NCI-H345 treated with DMSO at 0.1 percent for 48 hours (cell line): ENCODE measurements around the gene GLB1L2.

Experiments used
- DNase-seq: peaks from one replicate; lab custom pipeline; 2025; ENCODE audit not compliant: unreplicated experiment; lab: John Stamatoyannopoulos, UW

Gene GLB1L2

DNA sequence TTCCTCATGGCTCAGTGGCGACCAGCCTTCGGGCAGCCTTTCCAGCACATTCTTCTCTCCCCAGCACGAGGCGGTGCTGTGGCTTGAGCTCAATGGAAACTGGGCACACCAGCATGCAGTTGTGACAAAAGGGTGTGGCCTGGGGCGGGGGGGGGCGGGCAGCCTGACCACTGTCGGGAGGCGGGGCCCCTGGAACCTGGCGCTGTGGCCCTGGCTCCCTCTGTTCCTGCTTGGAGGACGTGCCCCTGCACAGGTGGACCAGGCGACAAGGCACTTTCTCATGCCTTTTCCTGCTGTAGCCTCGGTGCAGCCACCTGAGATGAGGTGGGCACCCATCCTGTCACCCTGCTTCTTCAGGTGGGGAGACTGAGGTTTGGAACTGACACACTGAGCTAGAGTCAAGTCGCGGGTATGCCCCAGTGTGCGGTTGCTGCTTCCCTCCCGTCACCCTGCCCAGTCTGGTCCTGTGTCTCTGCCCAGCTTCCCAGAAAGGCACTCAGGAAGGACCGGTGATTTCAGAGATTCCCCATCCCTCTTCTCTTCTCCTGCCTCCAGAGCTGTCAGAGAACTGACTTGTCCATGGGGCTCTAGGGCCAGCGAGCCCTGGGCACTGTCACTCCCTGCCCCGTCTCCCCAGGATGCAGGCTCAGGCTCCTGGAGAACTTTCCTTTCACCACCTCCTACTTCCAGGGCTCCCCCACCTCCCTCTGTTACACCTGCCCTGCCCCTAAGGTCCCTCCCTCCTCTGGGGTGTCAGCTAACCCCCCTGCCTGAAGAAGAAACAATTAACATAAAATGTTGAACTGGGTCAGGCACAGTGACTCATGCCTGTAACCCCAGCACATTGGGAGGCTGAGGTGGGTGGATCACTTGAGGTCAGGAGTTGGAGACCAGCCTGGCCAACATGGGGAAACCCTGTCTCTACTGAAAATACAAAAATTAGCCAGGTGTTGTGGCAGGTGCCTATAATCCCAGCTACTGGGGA, 70.3 kb downstream of the GLB1L2 start:
- DNase-seq = no peak

DNA sequence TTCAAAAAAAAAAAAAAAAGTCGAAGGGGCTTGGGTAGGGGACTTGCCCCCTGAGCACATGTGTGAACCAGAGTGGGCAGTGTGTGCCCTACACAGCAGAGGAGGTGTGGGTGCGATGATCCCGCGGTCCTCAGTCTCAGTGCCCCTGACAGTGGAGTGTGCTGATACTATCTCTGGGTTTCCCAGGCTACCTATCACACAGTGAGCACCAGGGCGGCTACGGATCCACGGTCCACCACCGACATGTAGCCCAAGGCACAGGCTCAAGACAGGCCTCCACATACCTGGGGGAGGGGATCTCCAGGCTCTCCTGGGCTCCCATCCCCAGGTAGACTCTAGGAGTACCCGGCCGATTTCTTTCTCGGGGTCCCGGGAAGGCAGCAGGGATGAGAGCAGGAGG, 71.1 kb downstream of the GLB1L2 start:
- DNase-seq = no peak

DNA sequence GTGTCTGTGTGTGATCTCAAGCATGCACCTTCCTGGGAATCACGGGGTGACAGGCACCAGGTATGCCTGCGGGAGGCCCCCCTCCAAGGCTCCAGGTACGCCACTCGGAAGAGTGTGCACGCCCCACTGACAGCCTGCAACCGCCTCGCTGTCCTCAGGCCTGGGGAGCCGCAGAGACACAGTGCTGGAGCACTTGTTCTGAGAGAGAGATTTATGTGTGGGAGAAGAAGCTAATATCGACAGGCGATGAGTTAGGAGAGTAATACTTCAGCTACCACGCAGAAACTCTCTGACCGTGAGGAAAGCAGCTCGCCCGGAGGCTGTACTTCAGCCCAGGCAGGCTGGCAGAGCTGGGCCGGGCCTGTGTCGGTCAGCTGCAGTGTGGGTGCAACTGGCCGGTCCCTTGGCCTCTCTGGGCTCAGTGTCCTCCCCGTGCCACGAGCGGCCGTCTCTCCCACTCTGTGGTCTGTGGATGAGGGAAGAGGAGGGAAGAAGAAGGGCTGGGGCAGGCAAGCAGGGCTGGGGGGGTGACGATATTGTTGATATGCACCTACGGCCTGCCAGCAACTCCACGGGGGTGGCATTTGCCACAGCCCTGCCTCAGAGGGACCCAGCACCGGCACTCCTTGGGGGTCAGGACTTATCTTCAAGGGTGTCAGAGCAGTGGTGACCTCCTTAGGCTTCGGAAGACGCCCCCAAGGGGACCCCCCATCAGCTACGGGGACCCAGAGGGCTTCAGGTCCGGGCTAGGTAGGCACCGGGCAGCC, 73.0 kb downstream of the GLB1L2 start:
- DNase-seq = no peak

DNA sequence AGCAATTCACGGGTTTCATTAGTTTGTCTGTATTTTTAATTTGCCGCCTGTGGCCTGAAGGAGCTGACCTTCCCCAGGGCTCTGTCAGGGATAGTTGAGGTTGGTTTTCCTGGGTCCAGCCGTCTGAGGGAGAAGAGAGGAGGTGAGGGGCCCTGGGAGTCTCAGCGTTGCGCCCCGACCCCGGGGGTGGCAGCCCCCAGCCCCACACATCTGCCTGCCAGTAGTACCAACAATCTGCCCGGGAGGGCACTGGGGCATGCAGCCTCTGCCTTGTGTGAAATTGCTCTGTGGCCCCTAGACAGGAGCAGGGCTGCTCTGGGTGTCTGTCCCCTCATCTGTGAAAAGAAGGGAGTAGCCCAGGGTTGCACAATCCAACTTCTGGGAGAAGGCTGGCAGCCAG, 73.6 kb downstream of the GLB1L2 start:
- DNase-seq = no peak

DNA sequence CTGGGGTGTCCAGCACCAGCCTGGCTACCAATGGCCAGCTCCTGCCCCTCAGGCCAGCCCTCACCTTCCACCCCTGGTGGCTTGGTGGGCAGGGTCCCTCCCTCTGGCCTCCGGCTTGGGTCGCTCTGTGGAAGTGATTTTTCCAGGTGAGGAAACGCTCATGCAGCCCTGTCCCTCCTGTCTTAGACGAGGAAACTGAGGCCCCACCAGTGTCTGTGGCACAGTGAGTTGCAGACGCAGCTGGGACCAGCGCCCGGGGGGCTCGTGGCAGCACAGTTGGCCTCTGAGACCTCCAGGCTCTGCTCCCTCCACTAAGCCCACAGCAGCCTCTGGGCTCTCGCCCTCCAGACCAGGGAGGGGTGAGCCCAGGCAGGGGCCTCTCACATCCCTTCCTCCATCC, 74.1 kb downstream of the GLB1L2 start:
- no peak for DNase-seq

DNA sequence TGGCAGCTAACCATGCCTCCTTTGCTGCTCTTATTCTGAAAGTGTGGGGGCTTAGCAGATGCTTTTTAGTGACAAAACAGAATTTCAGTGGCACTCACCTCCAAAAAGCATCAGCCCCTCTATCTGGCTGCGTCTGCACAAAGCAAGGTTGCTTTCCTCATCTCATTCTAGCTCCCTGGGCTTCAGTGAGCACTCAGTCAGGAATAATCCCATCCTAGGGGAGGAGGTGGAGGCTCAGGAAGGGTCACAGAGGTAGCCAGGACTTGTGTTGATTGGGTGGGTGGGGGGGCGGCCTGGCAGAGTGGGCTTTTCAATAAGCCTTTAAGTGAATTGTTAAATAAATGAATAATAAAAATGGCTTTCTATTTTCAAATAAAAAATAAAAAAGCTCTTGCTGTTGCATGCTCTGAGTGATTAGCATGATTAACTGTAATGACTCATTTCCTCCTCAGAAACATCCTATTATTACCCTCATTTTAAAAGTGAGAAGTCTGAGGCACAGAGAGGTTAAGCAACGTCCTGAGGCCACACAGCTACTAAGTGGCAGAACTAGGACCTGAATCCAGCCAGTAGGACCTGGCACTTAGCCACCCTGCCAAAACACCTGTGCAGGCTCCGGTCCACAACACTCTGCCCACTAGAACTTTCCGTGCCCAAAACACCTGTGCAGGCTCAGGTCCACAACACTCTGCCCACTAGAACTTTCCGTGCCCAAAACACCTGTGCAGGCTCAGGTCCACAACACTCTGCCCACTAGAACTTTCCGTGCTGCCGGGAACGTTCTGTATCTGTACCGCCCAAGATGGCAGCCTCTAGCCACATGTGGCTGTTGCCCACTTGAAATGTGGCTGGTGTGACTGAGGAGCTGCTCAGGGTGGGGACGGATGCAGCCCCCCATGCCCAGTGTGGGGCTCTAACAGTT, 74.7 kb downstream of the GLB1L2 start:
- DNase-seq = no peak

DNA sequence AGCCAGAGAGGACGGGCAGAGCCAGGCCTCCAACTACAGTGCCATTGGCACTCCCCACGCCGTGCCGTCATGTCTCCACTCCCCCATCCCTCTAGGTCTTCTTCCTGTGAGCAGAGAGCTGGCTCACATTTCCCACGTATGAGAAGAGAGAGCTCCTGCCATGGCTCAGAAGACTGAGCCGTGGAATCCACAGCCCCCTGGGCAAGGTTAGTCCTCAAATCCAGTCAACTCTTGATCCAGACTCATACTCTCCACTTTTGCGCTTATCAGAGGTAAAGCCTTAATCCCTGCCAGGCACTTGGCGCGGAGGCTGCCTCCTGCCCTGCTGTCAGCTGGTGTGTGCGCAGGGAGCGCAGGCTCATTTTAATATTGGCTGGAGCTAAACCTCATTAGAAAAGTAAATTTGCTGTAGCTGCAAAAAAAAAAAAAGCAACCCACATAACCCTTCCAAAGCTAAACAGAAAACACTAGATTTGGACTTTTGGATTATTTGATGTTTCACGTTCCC, 75.6 kb downstream of the GLB1L2 start:
- DNase-seq = no peak

DNA sequence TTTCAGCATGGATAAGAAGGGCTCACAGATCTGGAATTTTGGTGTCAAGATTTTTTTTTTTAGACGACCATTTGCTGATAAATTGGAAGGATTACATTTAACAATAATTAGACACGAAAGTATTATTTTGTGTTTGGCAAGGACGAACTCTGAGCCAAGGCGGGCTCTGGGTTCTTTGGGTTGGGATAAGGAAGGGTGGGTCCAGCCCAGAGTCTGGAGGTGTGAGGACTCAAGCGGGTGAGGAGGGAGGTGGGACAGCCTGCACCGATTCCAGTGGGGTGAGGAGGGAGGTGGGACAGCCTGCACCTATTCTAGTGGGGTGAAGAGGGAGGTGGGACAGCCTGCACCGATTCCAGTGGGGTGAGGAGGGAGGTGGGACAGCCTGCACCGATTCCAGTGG, 76.1 kb downstream of the GLB1L2 start:
- DNase-seq = no peak

DNA sequence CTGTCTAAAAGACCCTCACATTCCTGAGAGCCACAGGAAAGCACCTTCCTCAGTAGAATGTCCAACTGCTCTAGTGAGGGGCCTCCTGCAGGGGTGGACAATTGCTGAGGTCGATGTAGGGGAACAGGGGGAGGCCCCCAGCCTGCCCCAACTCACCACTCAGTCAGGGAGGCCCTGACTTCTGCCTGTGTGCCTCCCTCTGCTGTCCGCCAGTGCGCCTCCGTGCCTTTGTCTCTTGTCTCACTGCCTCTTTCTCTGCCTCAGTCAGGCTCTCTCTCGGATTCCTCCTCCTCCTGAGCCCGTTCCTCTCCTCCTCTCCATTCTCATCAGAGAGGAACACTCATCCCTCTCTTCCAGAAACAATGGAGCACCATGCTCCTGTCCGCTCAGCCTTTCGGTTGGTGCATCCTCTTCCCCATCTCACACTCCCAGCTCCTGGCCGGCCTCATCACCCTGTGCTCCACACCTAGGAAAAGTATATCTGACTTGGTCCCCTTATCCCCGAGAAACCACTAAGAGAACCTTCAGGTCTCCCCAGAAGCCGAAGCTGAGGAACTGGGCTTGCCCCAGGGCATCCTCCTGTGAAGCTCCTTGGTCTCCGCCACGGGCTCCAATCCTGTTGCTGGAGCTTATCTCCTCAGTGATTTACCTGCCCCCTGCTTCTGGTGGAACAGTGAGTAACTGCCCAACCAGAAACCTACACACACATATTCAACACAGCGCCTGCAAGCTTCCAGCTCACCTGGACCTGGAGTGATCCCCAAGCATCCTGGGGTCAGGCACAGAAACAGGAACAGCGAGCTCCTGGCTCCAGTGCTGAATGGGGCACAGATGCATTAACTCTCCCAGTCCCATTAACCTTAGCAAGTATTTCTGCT, 78.0 kb downstream of the GLB1L2 start:
- DNase-seq = no peak

DNA sequence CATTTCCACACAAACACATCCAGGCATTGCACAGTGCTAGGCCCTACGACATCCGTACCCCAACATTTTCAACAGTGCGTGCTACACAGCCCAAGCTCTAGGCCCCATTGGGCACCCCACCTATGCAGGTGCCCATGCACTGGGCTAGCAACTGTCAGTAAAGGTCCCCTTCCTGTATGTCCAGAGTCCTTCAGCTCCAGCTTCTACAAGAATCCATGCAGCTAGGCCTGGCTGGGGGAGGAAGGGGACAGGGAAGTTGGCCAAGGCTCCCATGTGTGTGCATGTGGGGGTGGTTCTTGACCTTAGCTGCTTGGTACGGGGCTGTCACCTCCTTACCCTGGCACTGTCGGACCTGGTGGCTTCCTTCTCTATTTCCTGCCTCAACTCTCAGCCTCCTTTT, 79.0 kb downstream of the GLB1L2 start:
- DNase-seq = no peak

DNA sequence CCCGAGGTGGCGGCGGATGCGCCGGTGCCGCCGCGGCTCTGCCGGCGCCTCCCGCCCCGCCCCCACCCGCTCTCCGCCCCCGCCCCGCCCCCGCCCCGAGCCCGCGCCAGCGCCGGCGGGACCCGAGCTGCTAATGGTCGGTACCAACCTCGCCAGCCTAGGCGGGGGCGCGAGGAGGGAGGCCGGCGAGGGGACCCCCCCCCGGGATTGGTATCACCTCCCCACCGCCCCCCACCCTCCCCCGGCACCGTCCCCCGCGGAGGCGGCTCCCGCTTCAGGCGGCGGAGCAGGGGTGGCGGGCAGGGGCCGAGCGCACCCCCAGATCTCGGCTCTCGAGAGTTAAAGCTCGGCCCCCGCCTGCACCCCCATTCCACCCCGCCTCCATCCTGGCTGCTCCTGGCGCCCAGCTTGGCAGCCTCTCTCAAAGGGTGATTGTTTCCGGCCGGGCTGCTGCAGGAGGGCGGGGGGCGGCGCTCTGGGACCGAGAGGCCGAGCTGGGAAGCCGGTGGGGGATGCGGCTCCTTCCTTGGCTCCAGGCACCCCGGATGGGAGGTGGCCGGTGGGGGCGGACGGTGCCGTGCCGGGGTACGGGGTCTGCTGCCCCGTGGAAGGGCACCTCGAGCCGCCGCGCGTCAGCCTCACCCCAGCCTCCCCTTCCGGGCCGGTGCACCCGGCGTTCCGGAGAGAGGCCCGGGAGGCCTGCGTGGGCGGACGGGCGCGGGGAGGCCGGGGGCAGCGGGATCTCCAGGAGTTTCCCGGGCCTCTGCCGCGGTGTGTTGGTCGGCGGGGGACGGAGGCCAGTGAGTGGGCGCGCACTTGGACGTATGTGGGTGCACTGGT, 80.6 kb downstream of the GLB1L2 start, which contains the start of gene B3GAT1:
Gene B3GAT1, minus strand, starts transcription at position 40 of the 840 bp plus-strand sequence. CDS start 24,583 bp downstream, outside the sequence.
- DNase-seq = peak; percentile 19

DNA sequence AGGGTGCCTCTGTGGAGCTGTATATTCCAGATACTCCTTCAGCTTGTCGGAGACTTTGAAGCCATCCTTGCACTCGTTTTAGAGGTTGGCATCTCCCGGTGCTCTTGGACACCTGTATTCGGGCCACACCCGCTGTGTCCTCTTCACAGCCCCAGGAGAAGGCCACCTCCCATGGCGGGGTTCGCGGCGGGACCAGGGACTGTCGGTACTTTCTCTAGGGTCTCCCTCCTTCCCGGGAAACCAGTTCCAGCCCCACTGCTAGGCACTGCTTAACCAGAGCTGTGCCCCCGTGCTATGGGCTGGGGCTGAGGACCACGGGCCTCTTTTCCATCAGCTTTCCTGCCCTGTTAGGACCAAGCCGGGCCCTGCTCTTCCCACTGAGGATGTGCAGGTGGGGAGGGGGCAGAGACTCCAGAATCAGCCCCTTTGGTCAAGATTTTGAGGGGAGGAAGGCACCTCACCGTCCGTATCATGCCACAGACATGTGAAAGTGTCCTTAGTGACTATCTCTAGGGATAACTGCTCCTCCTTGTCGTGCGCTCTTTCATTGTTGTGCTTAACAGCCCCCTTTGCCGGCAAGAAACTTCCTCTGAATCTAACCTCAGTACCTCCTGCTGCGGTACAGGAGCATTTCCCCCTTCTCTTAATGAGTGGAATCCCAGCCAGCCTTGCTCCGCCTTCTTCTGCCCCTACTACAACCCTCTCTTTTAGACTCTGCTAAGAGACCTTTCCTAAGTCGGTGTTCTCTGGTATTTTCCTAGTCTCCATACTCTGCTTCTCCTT, 81.4 kb downstream of the GLB1L2 start:
- no peak for DNase-seq

DNA sequence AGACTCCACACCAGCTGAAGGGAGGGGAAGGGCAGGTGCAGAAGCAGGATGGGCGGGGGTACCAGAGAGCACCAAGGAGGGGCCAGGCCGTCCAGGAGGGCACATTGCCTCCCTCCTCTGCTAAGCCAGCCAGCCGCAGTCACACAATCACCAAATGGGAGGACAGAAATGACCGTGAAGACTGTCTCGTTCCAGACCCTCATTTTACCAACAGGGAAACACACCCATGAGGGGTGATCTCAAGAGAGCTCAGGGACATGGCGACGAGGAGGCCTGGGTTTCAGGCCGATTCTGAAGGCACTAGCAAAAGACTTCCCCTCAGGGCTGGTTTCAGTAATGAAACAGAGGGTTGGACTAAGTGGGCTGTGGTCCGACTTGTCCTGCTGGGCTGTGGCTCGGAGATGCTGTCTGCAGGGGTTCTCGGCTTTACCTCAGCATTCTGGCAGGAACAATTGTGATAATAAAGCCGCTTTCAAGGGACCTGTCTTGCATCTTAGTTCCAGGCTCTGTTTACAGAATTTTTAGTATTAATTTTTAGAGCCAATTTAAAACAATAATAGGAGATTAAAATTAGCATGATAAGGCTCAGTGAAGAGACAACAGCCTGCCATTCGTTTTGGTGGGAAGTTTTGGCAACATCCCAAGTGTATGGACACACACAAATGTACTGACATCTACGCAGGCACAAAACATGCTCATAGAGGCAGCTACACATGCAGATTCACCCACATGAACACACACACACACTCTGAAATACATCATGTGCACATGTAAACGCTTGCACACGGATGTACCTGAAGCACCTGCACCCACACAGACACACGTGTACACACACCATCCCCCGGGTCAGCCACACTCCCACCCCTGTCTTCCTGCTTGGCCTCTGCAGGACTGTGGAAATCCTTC, 82.3 kb downstream of the GLB1L2 start:
- no peak for DNase-seq

DNA sequence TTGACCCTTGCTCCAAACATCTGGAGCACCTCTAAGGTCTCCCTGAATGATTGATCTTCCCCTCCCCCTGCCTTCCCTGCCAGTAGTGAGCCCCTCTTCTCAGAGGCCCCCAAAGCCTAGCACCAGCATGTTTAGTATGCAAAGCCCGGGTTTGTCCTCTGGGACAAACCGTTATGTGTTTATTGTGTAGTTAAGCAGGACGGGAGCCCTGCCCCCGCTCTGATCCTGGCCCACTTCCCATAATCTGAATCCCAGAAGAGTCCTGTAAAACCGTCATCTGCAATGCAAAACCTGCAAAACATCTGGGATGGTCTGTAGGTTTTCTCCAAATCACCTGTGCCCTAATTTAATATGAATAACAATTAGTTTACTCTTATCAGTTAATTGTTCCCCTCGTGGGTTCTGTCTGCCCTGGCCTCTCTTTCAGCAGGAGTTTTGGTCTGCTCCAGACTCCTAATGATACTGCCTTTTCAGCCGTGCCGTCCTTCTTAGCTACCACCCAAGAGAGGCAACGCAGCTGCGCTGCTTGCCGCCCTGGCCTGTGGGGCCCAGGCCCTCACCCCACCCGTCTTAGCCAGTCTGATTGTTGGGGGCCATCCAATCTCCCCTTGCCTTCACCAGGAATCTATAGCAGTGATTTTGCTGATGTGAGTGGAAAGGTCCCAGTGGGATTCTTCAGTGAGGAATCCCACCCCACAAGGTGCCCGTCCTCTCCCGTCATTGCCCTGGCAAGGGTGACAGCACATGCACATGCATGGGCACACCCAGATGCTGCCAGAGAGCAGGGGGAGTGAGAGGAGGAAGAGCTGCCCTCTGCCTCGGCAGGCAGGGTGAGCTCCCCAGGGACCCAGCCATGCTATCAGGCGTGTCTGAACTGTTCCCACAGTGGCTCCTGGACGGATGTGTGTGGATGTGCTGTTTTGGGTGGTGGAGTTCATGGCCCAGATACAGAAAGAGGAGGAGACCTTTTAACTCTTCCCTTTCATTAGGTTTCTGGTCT, 83.3 kb downstream of the GLB1L2 start:
- DNase-seq = no peak

DNA sequence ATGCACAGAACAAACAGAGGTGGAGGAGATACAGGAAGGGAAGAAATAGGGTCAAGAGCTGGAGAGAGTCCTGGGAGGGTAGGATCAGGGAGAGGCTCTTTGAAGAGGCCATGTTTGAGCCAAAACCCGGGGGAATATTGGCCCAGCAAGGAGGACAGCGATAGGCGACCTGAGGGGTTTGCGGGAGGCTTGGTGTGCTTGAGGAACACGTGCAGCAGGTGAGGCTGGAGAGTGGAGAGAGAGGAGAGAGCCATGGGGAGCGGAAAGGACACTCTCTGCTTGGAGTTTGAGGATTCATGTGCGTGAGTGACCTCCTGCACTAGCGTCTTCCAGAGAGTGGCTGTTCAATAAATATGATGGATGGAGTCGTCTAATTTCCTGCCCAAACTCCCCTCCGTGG, 84.9 kb downstream of the GLB1L2 start:
- no peak for DNase-seq
